Activated B cell treated with CpG ODN at 0.5 μM for 24 hours (primary cell): ENCODE measurements around the gene LMBR1. TPM values are rescaled to one million over a fixed set of nuclear protein-coding genes. Genes with fewer than 3 reads are reported as not detected.

Experiments used
- ATAC-seq: fragments of 200-7000 bp; cut with Tn5 transposase; one replicate; pipeline ENCODE4 v1.10.0; 2021; ENCODE audit warnings: low read depth, mild to moderate bottlenecking, moderate library complexity
- CTCF ChIA-PET: fragments of 350-600 bp; sonication (Branson Sonifier 250); formaldehyde crosslinking; loops from one replicate; lab custom pipeline; 2021; ENCODE audit warnings: antibody characterized with exemption; lab: Charles Lee
- POLR2A ChIA-PET: fragments of 350-600 bp; sonication (Branson Sonifier 250); formaldehyde crosslinking; loops from one replicate; lab custom pipeline; 2021; ENCODE audit warnings: antibody characterized with exemption; lab: Charles Lee
- DNase-seq: peaks from one replicate; pipeline ENCODE4 v3.0.0; 2022
- H3K27ac Mint-ChIP-seq: one replicate; pipeline ENCODE4 v1.8.0; 2020; ENCODE audit warnings: mixed read lengths
- H3K27me3 Mint-ChIP-seq: one replicate; pipeline ENCODE4 v1.8.0; 2021; ENCODE audit warnings: mixed read lengths
- H3K36me3 Mint-ChIP-seq: one replicate; pipeline ENCODE4 v1.8.0; 2021; ENCODE audit warnings: low read depth, mixed read lengths
- H3K4me1 Mint-ChIP-seq: one replicate; pipeline ENCODE4 v1.8.0; 2021; ENCODE audit warnings: mixed read lengths
- H3K4me3 Mint-ChIP-seq: one replicate; pipeline ENCODE4 v1.8.0; 2020; ENCODE audit warnings: mild to moderate bottlenecking, mixed read lengths
- H3K9me3 Mint-ChIP-seq: one replicate; pipeline ENCODE4 v1.8.0; 2020; ENCODE audit warnings: mixed read lengths
- CTCF ChIP-seq: fragments of 200-600 bp; IDR thresholded peaks from one replicate; pipeline ENCODE4 v1.8.0; 2022; ENCODE audit warnings: antibody characterized with exemption, mild to moderate bottlenecking
- intact Hi-C: fragments of 100-400 bp; cut with micrococcal nuclease; formaldehyde crosslinking; loops from one replicate; pipeline ENCODE4 v1.15.1; 2024
- total RNA-seq: library from RNA; stranded (reverse); gene quantifications from 2 replicates; pipeline ENCODE4 v1.2.3, GENCODE V29; 2022

Gene LMBR1
- total RNA-seq, 1 donor from 2014 or later = 67.9 TPM

- no peak for ATAC-seq
- no peaks in the 10 kb centered on the region for H3K9me3 Mint-ChIP-seq
- CTCF ChIA-PET = no interaction called here
- no peak for TF ChIP-seq CTCF
- H3K4me1 Mint-ChIP-seq = peaks cover 24% of the 10 kb centered on the region
- H3K27ac Mint-ChIP-seq = no peak overlapping the region
- no peak overlapping the region for H3K4me3 Mint-ChIP-seq
- no peak for DNase-seq
- H3K27me3 Mint-ChIP-seq = peaks cover 3% of the 10 kb centered on the region
- POLR2A ChIA-PET = no interaction called here
- intact Hi-C loops = loop anchor here (10.0 kb wide), 1 partner anchor 1253 kb away; the partner anchor contains the start of gene RBM33
- H3K36me3 Mint-ChIP-seq = peaks cover 2% of the 10 kb centered on the region
Measured at GRCh38 chr7:156897673-156898072, 4.7 kb upstream of the LMBR1 start.

- CTCF ChIA-PET = interaction anchor here (0.6 kb wide), 1 partner anchor 73 kb away, joined by 3 read pairs; no protein-coding TSS in a partner anchor
- Mint-ChIP-seq H3K27ac (no peak overlapping the region), H3K4me1 (peaks cover 30% of the 10 kb centered on the region), H3K4me3 (no peak overlapping the region), H3K27me3 (no peaks in the 10 kb centered on the region), H3K9me3 (no peaks in the 10 kb centered on the region), H3K36me3 (peaks cover 2% of the 10 kb centered on the region)
- no peak for TF ChIP-seq CTCF
- ATAC-seq (no peak), DNase-seq (no peak)
- POLR2A ChIA-PET = no interaction called here
- intact Hi-C loops = loop anchor here (10.0 kb wide), 1 partner anchor 1252 kb away; the partner anchor contains the start of gene RBM33
Measured at GRCh38 chr7:156896388-156897022, 3.5 kb upstream of the LMBR1 start.

GRCh38 chr7:156895024-156895780, 2.2 kb upstream of the LMBR1 start:
- DNase-seq (no peak), ATAC-seq (no peak)
- ChIA-PET POLR2A (no interaction called here), CTCF (no interaction called here)
- H3K4me1 Mint-ChIP-seq = peaks cover 37% of the 10 kb centered on the region
- H3K4me3 Mint-ChIP-seq = peak overlapping the region; percentile 52
- H3K27ac Mint-ChIP-seq = peak overlapping the region; percentile 57
- no peaks in the 10 kb centered on the region for H3K9me3 Mint-ChIP-seq
- peaks cover 2% of the 10 kb centered on the region for H3K36me3 Mint-ChIP-seq
- no peak for TF ChIP-seq CTCF
- no peaks in the 10 kb centered on the region for H3K27me3 Mint-ChIP-seq
- intact Hi-C loops = loop anchor here (10.0 kb wide), 1 partner anchor 1250 kb away; the partner anchor contains the start of gene RBM33

- no peak for TF ChIP-seq CTCF
- Mint-ChIP-seq H3K9me3 (no peaks in the 10 kb centered on the region), H3K27ac (peak overlapping the region; percentile 82), H3K4me3 (peak overlapping the region; percentile 87), H3K27me3 (no peaks in the 10 kb centered on the region), H3K4me1 (peaks cover 40% of the 10 kb centered on the region), H3K36me3 (peaks cover 2% of the 10 kb centered on the region)
- intact Hi-C loops = loop anchor here (2.0 to 10.0 kb wide), 6 partner anchors 31 to 1685 kb away; partner anchors contain the start of genes DNAJB6 and RBM33
- DNase-seq (peak; percentile 63), ATAC-seq (peak; percentile 32)
- ChIA-PET POLR2A (interaction anchor here (1.0 to 1.6 kb wide), 3 partner anchors 29 to 1248 kb away, joined by 4 to 14 read pairs (median 6); partner anchors contain the start of genes NOM1 and RBM33), CTCF (no interaction called here)
Measured at GRCh38 chr7:156892081-156892800, 742 bp downstream of the LMBR1 start.
